ENCODE results near the gene MIS18A.
"Not testable (repeated sequence)": the region's sequence is repeated elsewhere in the genome, so short reads cannot be mapped to it uniquely, and the experiment has no call there.

DNA sequence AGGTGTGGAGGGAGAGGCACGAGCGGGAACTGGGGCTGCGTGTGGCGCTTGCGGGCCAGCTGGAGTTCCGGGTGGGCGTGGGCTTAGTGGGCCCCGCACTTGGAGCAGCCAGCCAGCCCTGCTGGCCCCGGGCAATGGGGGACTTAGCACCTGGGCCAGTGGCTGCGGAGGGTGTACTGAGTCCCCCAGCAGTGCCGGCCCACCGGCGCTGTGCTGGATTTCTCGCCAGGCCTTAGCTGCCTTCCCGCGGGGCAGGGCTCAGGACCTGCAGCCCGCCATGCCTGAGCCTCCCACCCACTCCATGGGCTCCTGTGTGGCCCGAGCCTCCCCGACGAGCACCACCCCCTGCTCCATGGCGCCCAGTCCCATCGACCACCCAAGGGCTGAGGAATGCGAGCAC lies 13.5 kb downstream of the MIS18A start:
- not testable (repeated sequence) for TF ChIP-seq SP1 (IDR thresholded peaks at IDR 0.05); TARDBP (IDR thresholded peaks at IDR 0.05); HDGF (IDR thresholded peaks at IDR 0.05; ENCODE audit: borderline replicate concordance); BHLHE40 (IDR thresholded peaks at IDR 0.05; ENCODE audit: borderline replicate concordance); ELF4 (IDR thresholded peaks at IDR 0.05); LEF1 (IDR thresholded peaks at IDR 0.05; ENCODE audit: borderline replicate concordance); FOXM1 (IDR thresholded peaks at IDR 0.05; ENCODE audit: borderline replicate concordance)

Measured in HEK293T (cell line).